GM12878 (cell line): ENCODE data around the gene NRSN1. TPM values are rescaled to one million over a fixed set of nuclear protein-coding genes. Genes with fewer than 3 reads are reported as not detected.

ENCODE experiments used
- ATAC-seq: fragments of 200-7000 bp; cut with Tn5 transposase; 3 replicates; pipeline ENCODE4 v1.9.1; 2020; ENCODE audit warnings: mild to moderate bottlenecking, moderate library complexity
- BruUV-seq: library from RNA; stranded (reverse); fragments of 400-500 nt; replicated peaks from 2 replicates; lab custom pipeline; 2021; lab: Mats Ljungman, UMichigan
- CTCF ChIA-PET: fragments of 300-600 bp; sonication (Branson Sonifier 250); formaldehyde crosslinking; extraction: SDS; loops from one replicate; lab custom pipeline; 2021; ENCODE audit warnings: inconsistent platforms; lab: Yijun Ruan, JAX
- POLR2A ChIA-PET: fragments of 350-600 bp; formaldehyde crosslinking; extraction: SDS; loops from one replicate; lab custom pipeline; 2021; ENCODE audit warnings: inconsistent platforms; lab: Charles Lee
- RAD21 ChIA-PET: fragments of 300-600 bp; sonication (Branson Sonifier 250); formaldehyde crosslinking; loops from one replicate; lab custom pipeline; 2023; ENCODE audit warnings: antibody characterized with exemption; ENCODE audit not compliant: unreplicated experiment; lab: Charles Lee
- SMC1A ChIA-PET: fragments of 300-600 bp; sonication (Branson Sonifier 250); formaldehyde crosslinking; loops from one replicate; lab custom pipeline; 2023; ENCODE audit not compliant: unreplicated experiment, uncharacterized antibody; lab: Charles Lee
- DNase-seq: peaks from one replicate; pipeline ENCODE4 v3.0.0-alpha.2; 2011; ENCODE audit warnings: low read depth, low spot score
- FAIRE-seq: peaks from 3 replicates; lab custom pipeline; 2011; peaks lifted over from hg19 to GRCh38; lab: Jason Lieb, UNC
- H2AFZ ChIP-seq: 2 replicates; pipeline ENCODE4 v1.6.0; 2011; ENCODE audit warnings: low read depth, low read length, control low read depth; ENCODE audit not compliant: control insufficient read depth
- H3K27ac ChIP-seq: 2 replicates; pipeline ENCODE4 v1.5.1; 2011; ENCODE audit warnings: control low read depth; ENCODE audit not compliant: control insufficient read depth, insufficient read depth
- H3K27me3 ChIP-seq, 2 experiments: replicated peaks in 1 of 2; 2 replicates each; pipeline versions ENCODE4 v1.6.0 to v1.6.1; 2011; ENCODE audit warnings: low read length in 1 of 2; ENCODE audit not compliant: control insufficient read depth in 2 of 2, insufficient read depth in 2 of 2
- H3K36me3 ChIP-seq, 2 experiments: 2 replicates each; pipeline ENCODE4 v1.5.1; 2011; ENCODE audit warnings: low read length in 1 of 2; ENCODE audit not compliant: control insufficient read depth in 2 of 2, insufficient read depth in 2 of 2
- H3K4me1 ChIP-seq: 2 replicates; pipeline ENCODE4 v1.6.1; 2011; ENCODE audit warnings: mild to moderate bottlenecking, low read length, moderate library complexity, mixed read lengths; ENCODE audit not compliant: control insufficient read depth, insufficient read depth
- H3K4me2 ChIP-seq: 2 replicates; pipeline ENCODE4 v1.6.0; 2011; ENCODE audit warnings: control low read depth; ENCODE audit not compliant: control insufficient read depth, insufficient read depth
- H3K4me3 ChIP-seq: fragments of 200-600 bp; sonication (generic); 2 replicates; pipeline ENCODE4 v1.5.1; 2016
- H3K79me2 ChIP-seq: 2 replicates; pipeline ENCODE4 v1.6.0; 2011; ENCODE audit warnings: low read length; ENCODE audit not compliant: control insufficient read depth, insufficient read depth
- H3K9ac ChIP-seq: 2 replicates; pipeline ENCODE4 v1.8.0; 2011; ENCODE audit warnings: low read length, control low read depth, mixed read lengths; ENCODE audit not compliant: control insufficient read depth, insufficient read depth
- H3K9me3 ChIP-seq: replicated peaks from 3 replicates; pipeline ENCODE4 v1.5.1; 2011; ENCODE audit warnings: mild to moderate bottlenecking, low read length; ENCODE audit not compliant: control insufficient read depth, insufficient read depth
- H4K20me1 ChIP-seq: 2 replicates; pipeline ENCODE4 v1.6.0; 2011; ENCODE audit not compliant: control insufficient read depth, insufficient read depth
- BHLHE40 ChIP-seq, 2 experiments: fragments of 450-650 bp in 1 of 2; IDR thresholded peaks; 2 replicates each; pipeline ENCODE4 v1.6.1; 2011 to 2017; ENCODE audit warnings: low read depth in 2 of 2, borderline replicate concordance in 1 of 2, improper control_type of control experiment in 1 of 2, low read length in 1 of 2, mild to moderate bottlenecking in 1 of 2
- CEBPB ChIP-seq, 2 experiments: fragments of 150-350 bp in 1 of 2; IDR thresholded peaks; 2 replicates each; pipeline ENCODE4 v1.6.1; 2012 to 2014; ENCODE audit warnings: low read depth in 2 of 2, low read length in 2 of 2, borderline replicate concordance in 1 of 2, inconsistent platforms in 1 of 2
- CHD1 ChIP-seq: IDR thresholded peaks from 2 replicates; pipeline ENCODE4 v1.6.1; 2012; ENCODE audit warnings: low read depth, low read length, improper control_type of control experiment
- CREB1 ChIP-seq: IDR thresholded peaks from 2 replicates; pipeline ENCODE4 v1.6.1; 2012; ENCODE audit warnings: low read depth, mild to moderate bottlenecking, inconsistent platforms
- CREM ChIP-seq: IDR thresholded peaks from 2 replicates; pipeline ENCODE4 v1.6.1; 2014; ENCODE audit warnings: antibody characterized with exemption, low read depth
- KDM1A ChIP-seq: fragments of 200-600 bp; sonication (generic); IDR thresholded peaks from 2 replicates; pipeline ENCODE4 v1.6.1; 2016; ENCODE audit warnings: borderline replicate concordance
- MXI1 ChIP-seq: fragments of 150-350 bp; IDR thresholded peaks from 2 replicates; pipeline ENCODE4 v1.6.1; 2011; ENCODE audit warnings: low read depth, mild to moderate bottlenecking, inconsistent platforms, low read length, improper control_type of control experiment
- PAX5 ChIP-seq: IDR thresholded peaks from 2 replicates; pipeline ENCODE4 v1.6.1; 2011; ENCODE audit warnings: low read depth, low read length, borderline replicate concordance
- PML ChIP-seq: IDR thresholded peaks from 2 replicates; pipeline ENCODE4 v1.6.1; 2012; ENCODE audit warnings: low read length, inconsistent platforms
- RELB ChIP-seq: fragments of 450-650 bp; IDR thresholded peaks from 2 replicates; pipeline ENCODE4 v1.6.1; 2017; ENCODE audit warnings: low read depth, mild to moderate bottlenecking, moderate library complexity
- SIX5 ChIP-seq: IDR thresholded peaks from 2 replicates; pipeline ENCODE4 v1.6.1; 2011; ENCODE audit warnings: mild to moderate bottlenecking, low read depth, low read length, moderate library complexity; ENCODE audit not compliant: severe bottlenecking
- TBL1XR1 ChIP-seq: IDR thresholded peaks from 2 replicates; pipeline ENCODE4 v1.6.1; 2012; ENCODE audit warnings: low read depth, low read length, improper control_type of control experiment
- ZZZ3 ChIP-seq: IDR thresholded peaks from 2 replicates; pipeline ENCODE4 v1.6.1; 2011; ENCODE audit warnings: low read depth; ENCODE audit not compliant: control insufficient read depth, insufficient read length
- WGBS: methylation state at CpG from one replicate; pipeline ENCODE4 v1.1.6; 2016; ENCODE audit warnings: low lambda C conversion rate; ENCODE audit not compliant: insufficient replicate concordance, insufficient coverage; ENCODE audit errors: missing lambda C conversion rate; 5-methylcytosine and 5-hydroxymethylcytosine counted together
- in situ Hi-C: fragments of 300-500 bp; cut with MboI; formaldehyde crosslinking; loops from 9 replicates; pipeline ENCODE4 v1.14.3; 2018; ENCODE audit warnings: mixed read lengths
- intact Hi-C: fragments of 100-400 bp; cut with micrococcal nuclease; formaldehyde crosslinking; loops from one replicate; pipeline ENCODE4 v1.14.2; 2022; ENCODE audit not compliant: unreplicated experiment
- polyA plus RNA-seq, 11 experiments: library from polyadenylated mRNA; depleted of rRNA in 4 of 11; unstranded in 6 of 11; stranded (reverse) in 5 of 11; fragments of >200 nt; fragmentation: Nextera tagmentation in 4 of 11; fragmentation: Illumina TruSeq in 1 of 11; extraction: Ambion mirVana in 4 of 11; extraction: Trizol in 1 of 11; gene quantifications; 1 replicate in 1 of 11; 2 replicates in 10 of 11; pipeline versions ENCODE4 v1.2.1 to v1.2.3, GENCODE V29; 2011 to 2016; ENCODE audit warnings: inconsistent platforms in 2 of 11, missing spikeins in 2 of 11, low read depth in 1 of 11
- total RNA-seq, 4 experiments: library from RNA; depleted of rRNA in 3 of 4; stranded (reverse); fragments of >200 nt in 3 of 4; fragmentation: Illumina TruSeq in 1 of 4; extraction: Trizol in 1 of 4; gene quantifications; 2 replicates each; pipeline versions ENCODE4 v1.2.1 to v1.2.3, GENCODE V29; 2013 to 2021
- TF ChIP-seq, protein P1 (sequence below): fragments of 450-650 bp; IDR thresholded peaks from 2 replicates; pipeline ENCODE4 v1.6.1; 2016; ENCODE audit warnings: mild to moderate bottlenecking, moderate library complexity, borderline replicate concordance
- TF ChIP-seq, protein P2 (sequence below): fragments of 450-650 bp; IDR thresholded peaks from 2 replicates; pipeline ENCODE4 v1.6.1; 2017; ENCODE audit warnings: mild to moderate bottlenecking, moderate library complexity

The NRSN1 gene
- total and polyA plus RNA-seq, 10 of the 15 experiments (the other 5 are each of a cell fraction or from before 2014, with no cell fraction given) = not detected

DNA sequence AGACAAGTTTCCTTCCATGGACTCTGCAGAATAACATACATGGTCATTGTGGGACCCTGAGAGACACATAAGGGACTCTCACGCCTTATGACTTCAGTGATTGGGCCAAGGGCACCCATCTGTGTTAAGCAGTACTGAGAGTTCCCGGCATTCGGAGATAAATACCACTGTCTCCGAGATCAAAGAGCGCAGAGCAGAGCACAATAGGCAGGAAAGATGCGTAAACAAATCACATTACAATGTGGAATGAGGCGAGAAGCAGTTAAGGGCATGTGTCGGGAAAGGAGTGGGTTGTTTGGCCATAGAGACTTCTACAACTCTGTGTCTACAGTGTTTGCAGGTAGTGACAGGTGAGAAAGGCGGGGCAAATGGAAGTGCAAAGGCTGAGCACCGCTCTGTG lies 57.6 kb downstream of the NRSN1 start:
- ATAC-seq = no peak
- no peak for FAIRE-seq
- POLR2A ChIA-PET = no interaction called here
- 51% methylated on average over 10 of the region's 10 CpGs for WGBS
- Histone ChIP-seq H3K27ac (no peak overlapping the region), H3K9me3 (no peaks in the 10 kb centered on the region), H3K36me3 (no peaks in the 10 kb centered on the region), H3K79me2 (no peaks in the 10 kb centered on the region), H3K9ac (no peak overlapping the region), H2AFZ (no peak overlapping the region), H4K20me1 (no peaks in the 10 kb centered on the region), H3K27me3 (no peaks in the 10 kb centered on the region; a peak in 1 of 4 replicates), H3K4me2 (no peak overlapping the region), H3K4me1 (no peaks in the 10 kb centered on the region), H3K4me3 (no peak overlapping the region)
- RAD21 ChIA-PET = no interaction called here
- SMC1A ChIA-PET = no interaction called here
- no TSS peak for BruUV-seq
- CTCF ChIA-PET = no interaction called here
- no peak for DNase-seq
- in situ Hi-C loops (no loop called here), intact Hi-C loops (no loop called here)
- TF ChIP-seq SIX5 (no peak), PAX5 (no peak), MXI1 (no peak), ZZZ3 (no peak), BHLHE40 (IDR thresholded peaks at IDR 0.05; ENCODE audit: borderline replicate concordance in 1 of 2, low read depth in 2 of 2, low read length in 1 of 2) (no peak), CEBPB (IDR thresholded peaks at IDR 0.05; ENCODE audit: borderline replicate concordance in 1 of 2, low read depth in 2 of 2, low read length in 2 of 2) (no peak), CHD1 (no peak), CREM (no peak), TBL1XR1 (no peak), KDM1A (no peak), PML (no peak), CREB1 (no peak), RELB (no peak)
- TF ChIP-seq, protein P1, sequence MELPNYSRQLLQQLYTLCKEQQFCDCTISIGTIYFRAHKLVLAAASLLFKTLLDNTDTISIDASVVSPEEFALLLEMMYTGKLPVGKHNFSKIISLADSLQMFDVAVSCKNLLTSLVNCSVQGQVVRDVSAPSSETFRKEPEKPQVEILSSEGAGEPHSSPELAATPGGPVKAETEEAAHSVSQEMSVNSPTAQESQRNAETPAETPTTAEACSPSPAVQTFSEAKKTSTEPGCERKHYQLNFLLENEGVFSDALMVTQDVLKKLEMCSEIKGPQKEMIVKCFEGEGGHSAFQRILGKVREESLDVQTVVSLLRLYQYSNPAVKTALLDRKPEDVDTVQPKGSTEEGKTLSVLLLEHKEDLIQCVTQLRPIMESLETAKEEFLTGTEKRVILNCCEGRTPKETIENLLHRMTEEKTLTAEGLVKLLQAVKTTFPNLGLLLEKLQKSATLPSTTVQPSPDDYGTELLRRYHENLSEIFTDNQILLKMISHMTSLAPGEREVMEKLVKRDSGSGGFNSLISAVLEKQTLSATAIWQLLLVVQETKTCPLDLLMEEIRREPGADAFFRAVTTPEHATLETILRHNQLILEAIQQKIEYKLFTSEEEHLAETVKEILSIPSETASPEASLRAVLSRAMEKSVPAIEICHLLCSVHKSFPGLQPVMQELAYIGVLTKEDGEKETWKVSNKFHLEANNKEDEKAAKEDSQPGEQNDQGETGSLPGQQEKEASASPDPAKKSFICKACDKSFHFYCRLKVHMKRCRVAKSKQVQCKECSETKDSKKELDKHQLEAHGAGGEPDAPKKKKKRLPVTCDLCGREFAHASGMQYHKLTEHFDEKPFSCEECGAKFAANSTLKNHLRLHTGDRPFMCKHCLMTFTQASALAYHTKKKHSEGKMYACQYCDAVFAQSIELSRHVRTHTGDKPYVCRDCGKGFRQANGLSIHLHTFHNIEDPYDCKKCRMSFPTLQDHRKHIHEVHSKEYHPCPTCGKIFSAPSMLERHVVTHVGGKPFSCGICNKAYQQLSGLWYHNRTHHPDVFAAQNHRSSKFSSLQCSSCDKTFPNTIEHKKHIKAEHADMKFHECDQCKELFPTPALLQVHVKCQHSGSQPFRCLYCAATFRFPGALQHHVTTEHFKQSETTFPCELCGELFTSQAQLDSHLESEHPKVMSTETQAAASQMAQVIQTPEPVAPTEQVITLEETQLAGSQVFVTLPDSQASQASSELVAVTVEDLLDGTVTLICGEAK = no peak
- TF ChIP-seq, protein P2, sequence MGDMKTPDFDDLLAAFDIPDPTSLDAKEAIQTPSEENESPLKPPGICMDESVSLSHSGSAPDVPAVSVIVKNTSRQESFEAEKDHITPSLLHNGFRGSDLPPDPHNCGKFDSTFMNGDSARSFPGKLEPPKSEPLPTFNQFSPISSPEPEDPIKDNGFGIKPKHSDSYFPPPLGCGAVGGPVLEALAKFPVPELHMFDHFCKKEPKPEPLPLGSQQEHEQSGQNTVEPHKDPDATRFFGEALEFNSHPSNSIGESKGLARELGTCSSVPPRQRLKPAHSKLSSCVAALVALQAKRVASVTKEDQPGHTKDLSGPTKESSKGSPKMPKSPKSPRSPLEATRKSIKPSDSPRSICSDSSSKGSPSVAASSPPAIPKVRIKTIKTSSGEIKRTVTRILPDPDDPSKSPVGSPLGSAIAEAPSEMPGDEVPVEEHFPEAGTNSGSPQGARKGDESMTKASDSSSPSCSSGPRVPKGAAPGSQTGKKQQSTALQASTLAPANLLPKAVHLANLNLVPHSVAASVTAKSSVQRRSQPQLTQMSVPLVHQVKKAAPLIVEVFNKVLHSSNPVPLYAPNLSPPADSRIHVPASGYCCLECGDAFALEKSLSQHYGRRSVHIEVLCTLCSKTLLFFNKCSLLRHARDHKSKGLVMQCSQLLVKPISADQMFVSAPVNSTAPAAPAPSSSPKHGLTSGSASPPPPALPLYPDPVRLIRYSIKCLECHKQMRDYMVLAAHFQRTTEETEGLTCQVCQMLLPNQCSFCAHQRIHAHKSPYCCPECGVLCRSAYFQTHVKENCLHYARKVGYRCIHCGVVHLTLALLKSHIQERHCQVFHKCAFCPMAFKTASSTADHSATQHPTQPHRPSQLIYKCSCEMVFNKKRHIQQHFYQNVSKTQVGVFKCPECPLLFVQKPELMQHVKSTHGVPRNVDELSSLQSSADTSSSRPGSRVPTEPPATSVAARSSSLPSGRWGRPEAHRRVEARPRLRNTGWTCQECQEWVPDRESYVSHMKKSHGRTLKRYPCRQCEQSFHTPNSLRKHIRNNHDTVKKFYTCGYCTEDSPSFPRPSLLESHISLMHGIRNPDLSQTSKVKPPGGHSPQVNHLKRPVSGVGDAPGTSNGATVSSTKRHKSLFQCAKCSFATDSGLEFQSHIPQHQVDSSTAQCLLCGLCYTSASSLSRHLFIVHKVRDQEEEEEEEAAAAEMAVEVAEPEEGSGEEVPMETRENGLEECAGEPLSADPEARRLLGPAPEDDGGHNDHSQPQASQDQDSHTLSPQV = no peak
